GM19438 (cell line): ENCODE data around the gene CUX1.
"Not testable (repeated sequence)": the region's sequence is repeated elsewhere in the genome, so short reads cannot be mapped to it uniquely, and the experiment has no call there.

ENCODE experiments used
- ATAC-seq: cut with Tn5 transposase; IDR thresholded peaks from one replicate; pipeline ENCODE4 v1.9.1; 2021; ENCODE audit warnings: low read depth; ENCODE audit not compliant: unreplicated experiment

Gene CUX1

DNA sequence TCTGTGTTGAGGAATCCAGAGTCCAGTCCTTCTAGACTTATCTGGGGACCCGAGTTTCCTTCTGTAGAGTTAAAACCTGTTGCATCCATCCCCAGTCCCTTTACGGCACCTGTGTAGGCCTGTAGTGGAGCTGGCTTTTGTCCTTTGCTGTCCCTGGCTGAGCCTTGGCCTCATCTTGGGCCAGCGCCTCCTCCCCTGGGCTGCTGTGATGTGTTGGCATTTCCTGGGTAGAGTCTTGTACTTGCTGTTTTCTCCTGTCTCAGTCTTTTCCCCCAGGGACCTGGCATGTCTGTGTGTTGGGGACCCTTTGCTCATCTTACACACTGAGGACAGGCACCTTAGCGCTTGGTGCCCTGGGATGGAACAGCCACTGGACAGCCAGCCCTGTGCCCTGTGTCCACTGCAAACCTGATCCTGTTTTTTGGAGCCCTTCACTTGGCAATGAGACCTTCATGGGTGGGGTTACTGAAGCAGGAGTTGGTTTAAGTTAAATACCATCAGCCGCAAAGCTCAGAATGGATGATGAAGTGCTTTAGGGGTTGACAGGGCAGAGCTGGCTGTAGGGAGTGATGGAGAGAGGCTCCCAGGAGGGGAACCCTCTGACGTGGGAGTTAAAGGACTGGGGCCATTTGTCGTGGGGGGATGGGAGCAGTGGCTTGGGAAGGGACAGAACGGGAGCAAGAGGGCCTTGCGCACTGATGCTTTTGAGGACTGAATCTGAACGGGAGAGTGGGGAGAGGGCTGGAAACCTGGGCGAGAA, 50.9 kb downstream of the CUX1 start:
- no peak for ATAC-seq

- no peak for ATAC-seq
Measured at GRCh38 chr7:101869026-101869900, 51.8 kb downstream of the CUX1 start.

DNA sequence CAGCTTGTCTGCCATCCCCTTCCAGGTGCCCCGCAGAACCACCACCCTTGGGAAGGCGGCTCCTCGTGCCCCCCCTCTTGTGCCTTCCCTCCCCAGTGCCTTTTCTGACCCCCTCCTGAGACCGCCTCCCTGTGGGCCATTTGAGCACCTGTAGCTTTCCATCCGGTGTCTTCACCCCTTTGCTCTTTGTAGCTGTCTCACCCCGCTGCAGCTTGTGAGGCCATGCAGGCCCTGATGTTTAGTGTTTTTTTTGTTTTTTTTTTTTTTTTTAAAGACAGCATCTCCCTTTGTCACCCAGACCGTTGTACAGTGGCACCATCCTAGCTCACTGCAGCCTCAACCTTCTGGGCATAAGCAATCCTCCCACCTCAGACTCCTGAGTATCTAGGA, 52.5 kb downstream of the CUX1 start:
- ATAC-seq, result no peak

- no peak for ATAC-seq
Measured at GRCh38 chr7:101870361-101871062, 53.1 kb downstream of the CUX1 start.

DNA sequence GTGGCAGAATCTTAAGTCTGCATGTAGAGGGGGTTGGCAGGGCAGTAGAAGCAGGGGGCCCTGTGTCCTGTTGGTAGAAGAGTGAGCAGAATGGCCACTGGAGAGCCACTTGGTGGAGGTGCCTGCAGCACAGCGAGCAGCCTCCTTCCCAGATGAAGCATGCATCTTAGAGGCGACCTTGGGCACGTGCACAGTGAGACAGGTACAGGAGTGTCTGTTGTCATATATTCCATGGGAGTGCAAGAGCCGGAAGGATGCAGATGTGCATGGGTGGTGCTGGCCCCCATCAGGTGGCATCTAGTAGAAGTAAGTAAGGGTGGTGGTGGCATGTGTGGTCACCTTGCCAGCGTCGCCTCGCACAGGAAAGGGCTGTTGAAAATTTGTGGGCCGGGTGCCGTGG, 53.9 kb downstream of the CUX1 start:
- ATAC-seq, result no peak

DNA sequence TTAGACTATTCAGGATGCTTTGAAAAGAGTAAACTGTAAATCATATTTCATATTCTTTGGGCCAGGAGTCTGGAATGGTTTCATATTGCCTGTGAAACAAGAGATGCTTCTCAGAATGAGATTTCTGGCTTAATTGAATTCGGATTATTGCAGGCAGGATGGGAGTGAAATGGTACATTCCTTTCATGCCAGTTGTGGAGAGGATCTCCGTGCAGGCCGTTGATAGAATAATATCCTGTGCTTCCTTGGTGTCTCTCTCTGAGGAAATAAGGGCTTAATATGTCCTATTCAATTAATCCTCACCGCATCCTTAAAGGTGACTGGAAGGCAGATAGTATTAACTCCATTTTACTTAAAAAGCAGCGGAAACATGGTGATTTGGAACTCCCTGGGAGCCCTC, 56.6 kb downstream of the CUX1 start:
- no peak for ATAC-seq

DNA sequence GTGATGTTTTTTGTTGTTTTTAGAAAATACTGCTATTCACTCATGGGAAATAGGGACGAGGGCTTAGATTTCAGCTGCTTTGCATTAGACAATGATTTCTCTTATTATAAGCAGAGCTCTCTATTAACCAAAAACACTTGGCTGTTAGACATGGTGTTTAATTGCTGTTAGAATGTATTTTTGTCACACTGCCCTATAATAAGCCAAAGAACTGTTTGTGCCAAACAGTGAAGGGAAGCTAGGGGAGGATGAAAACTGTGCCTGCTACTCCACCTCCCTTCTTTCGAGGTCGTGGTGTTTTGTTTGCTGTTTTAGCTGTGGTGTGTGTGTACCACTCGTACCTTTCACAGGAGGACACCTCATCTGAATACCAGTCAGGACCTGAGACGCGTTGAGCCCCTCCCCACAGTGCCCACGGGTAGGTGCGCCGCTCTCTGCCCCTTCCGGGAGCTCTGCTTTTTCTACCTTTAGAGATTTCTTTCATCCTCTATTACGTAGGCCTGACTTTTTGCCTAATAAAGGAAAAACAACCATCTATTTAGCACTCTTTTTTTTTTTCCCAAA, 57.9 kb downstream of the CUX1 start:
- no peak for ATAC-seq

- ATAC-seq, result no peak
Measured at GRCh38 chr7:101877882-101878591, 60.6 kb downstream of the CUX1 start.

- ATAC-seq, result no peak
Measured at GRCh38 chr7:101878938-101879337, 61.5 kb downstream of the CUX1 start.

DNA sequence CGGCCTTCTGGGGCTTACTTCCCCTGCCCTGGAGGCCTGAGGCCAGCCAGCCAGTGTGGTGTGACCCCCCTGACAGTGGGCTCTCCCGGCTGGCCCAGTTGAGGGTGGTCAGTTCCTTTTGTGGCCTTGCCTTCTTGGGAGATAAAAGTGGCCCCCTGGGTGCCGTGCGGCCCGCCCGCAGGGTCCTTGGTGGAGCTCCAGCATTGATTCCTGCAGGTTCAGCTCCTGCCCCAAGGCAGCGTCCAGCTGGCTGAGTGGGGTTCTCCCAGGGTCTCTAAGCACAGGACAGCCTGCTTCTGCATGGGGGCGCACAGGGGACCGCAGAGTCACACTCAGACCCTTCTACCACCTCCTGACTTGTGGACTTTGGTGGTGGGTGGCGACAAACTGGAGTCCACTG, 62.1 kb downstream of the CUX1 start:
- no peak for ATAC-seq

DNA sequence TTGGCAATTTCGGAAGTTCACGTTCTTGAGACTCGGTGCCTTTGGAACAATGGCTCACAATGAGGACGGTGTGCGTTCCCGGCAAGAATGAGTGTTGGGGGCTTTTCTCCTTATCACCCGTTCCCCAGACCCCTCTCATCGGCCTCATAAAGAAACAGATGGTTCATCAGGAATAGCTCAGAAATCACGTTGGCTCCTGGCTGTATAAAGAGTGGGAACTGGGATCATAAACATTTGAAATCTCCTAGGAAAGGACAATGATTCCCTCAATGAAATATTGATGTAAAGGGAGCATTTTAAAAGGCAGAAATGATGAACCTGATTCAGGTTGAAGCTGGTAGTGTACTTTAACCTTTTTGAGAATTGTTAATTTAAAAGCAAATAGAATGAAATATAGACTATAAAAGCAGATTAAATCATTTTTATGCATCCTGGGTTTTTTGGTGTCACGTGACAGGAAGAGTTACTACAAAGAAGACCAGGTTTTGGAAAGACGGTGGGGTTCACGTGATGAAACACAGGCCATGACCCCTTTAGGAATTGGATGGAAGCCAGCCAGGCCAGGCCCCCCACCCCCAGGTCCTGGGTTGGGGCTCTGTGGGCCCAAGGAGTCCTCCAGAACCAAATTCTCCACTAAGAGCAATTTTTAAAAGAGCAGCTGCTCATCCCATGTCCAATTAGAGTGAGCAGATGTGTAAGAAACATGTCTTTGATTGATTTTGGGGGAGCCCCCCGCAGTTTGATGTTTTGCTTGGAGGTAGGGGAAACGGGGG, 63.0 kb downstream of the CUX1 start:
- ATAC-seq, result no peak

DNA sequence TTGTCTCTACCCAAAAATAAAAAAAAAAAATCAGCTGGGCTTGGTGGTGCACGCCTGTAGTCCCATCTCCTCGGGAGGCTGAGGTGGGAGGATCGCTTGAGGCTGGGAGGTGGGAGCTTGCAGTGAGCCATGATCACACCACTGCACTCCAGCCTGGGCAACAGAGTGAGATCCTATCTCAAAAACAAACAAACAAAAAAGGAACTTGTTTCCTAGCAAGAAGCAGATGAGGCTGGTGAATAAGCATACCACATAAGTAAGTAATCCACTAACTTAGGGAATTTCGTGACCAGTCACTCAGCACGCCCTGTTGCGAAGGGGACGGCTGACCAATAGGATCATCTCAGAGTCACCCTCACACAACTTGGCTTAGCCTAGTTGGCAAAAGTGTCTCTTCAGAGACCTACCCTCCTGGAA, 64.6 kb downstream of the CUX1 start:
- ATAC-seq, result no peak

GRCh38 chr7:101882595-101883564, 65.5 kb downstream of the CUX1 start:
- ATAC-seq, result no peak

- no peak for ATAC-seq
Measured at GRCh38 chr7:101884671-101885596, 67.5 kb downstream of the CUX1 start.

GRCh38 chr7:101885597-101885955, 68.2 kb downstream of the CUX1 start:
- ATAC-seq, result no peak

DNA sequence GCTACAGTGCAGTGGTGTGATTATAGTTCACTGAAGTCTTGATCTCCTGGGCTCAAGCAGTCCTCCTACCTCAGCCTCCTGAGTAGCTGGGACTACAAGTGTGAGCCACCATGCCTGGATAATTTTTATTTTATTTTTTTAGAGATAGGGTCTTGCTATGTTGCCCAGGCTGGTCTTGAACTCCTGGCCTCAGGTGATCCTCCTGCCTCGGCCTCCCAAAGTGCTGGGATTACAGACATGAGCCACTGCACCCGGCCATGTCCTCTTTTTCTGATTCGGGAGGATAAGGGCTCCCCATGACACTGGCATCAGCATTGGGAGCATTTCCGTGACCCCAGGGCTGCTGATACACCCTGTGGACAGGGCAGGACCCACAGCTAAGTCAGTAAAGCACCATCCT, 69.9 kb downstream of the CUX1 start:
- not testable (repeated sequence) for ATAC-seq

GRCh38 chr7:101888564-101888963, 71.1 kb downstream of the CUX1 start:
- not testable (repeated sequence) for ATAC-seq
